Measurements from ENCODE around the gene TMA16.
A peak's percentile ranks its signal among the peaks of the same experiment; 100 is the strongest.
"Not testable (repeated sequence)": the region's sequence is repeated elsewhere in the genome, so short reads cannot be mapped to it uniquely, and the experiment has no call there.

Gene TMA16

GRCh38 chr4:163523791-163524365 is 29.4 kb downstream of the TMA16 start:
- DNase-seq, result no peak

- DNase-seq, result no peak
Measured at GRCh38 chr4:163525982-163526381, 31.5 kb downstream of the TMA16 start.

GRCh38 chr4:163527172-163527571 is 32.7 kb downstream of the TMA16 start:
- DNase-seq, result no peak

GRCh38 chr4:163528653-163529052 is 34.2 kb downstream of the TMA16 start:
- DNase-seq, result no peak

- DNase-seq, result no peak
Measured at GRCh38 chr4:163534056-163534455, 39.6 kb downstream of the TMA16 start.

- no peak for DNase-seq
Measured at GRCh38 chr4:163535657-163536056, 41.2 kb downstream of the TMA16 start.

GRCh38 chr4:163536091-163536490 is 41.6 kb downstream of the TMA16 start:
- DNase-seq, result no peak

- DNase-seq, result no peak
Measured at GRCh38 chr4:163537114-163537513, 42.6 kb downstream of the TMA16 start.

- not testable (repeated sequence) for DNase-seq
Measured at GRCh38 chr4:163538820-163539219, 44.3 kb downstream of the TMA16 start.

- no peak for DNase-seq
Measured at GRCh38 chr4:163540448-163540847, 46.0 kb downstream of the TMA16 start.

GRCh38 chr4:163540977-163541376 is 46.5 kb downstream of the TMA16 start:
- no peak for DNase-seq

GRCh38 chr4:163542275-163542674 is 47.8 kb downstream of the TMA16 start:
- DNase-seq, result no peak

GRCh38 chr4:163544407-163545038 is 50.0 kb downstream of the TMA16 start:
- DNase-seq, result peak; percentile 70

- peak; percentile 55 for DNase-seq
Measured at GRCh38 chr4:163548481-163549243, 54.2 kb downstream of the TMA16 start.

- no peak for DNase-seq
Measured at GRCh38 chr4:163550869-163551267, 56.4 kb downstream of the TMA16 start.

GRCh38 chr4:163553146-163553545 is 58.7 kb downstream of the TMA16 start:
- no peak for DNase-seq

- peak; percentile 17 for DNase-seq
Measured at GRCh38 chr4:163554870-163555465, 60.5 kb downstream of the TMA16 start.

GRCh38 chr4:163556177-163556576 is 61.7 kb downstream of the TMA16 start:
- peak; percentile 9 for DNase-seq

- DNase-seq, result no peak
Measured at GRCh38 chr4:163556650-163557391, 62.3 kb downstream of the TMA16 start.

- DNase-seq, result peak; percentile 26
Measured at GRCh38 chr4:163558539-163559044, 64.1 kb downstream of the TMA16 start.

GRCh38 chr4:163562496-163562895 is 68.0 kb downstream of the TMA16 start:
- no peak for DNase-seq

GRCh38 chr4:163563592-163563991 is 69.1 kb downstream of the TMA16 start:
- no peak for DNase-seq

GRCh38 chr4:163564221-163564720 is 69.8 kb downstream of the TMA16 start:
- DNase-seq, result no peak
